SU-DHL-6 (cell line): Measurements from ENCODE around the gene SHC3.

ENCODE experiments used
- H2AFZ ChIP-seq: fragments of 200-600 bp; sonication (generic); 2 replicates; pipeline ENCODE4 v1.6.1; 2014; ENCODE audit warnings: low read depth, mild to moderate bottlenecking, moderate library complexity, mixed read lengths, antibody characterized with exemption, low read length; ENCODE audit not compliant: severe bottlenecking
- H3F3A ChIP-seq: fragments of 200-600 bp; shearing (Covaris generic); 2 replicates; pipeline ENCODE4 v1.6.0; 2016; ENCODE audit warnings: antibody characterized with exemption, mild to moderate bottlenecking; ENCODE audit not compliant: insufficient read depth
- H3K27ac ChIP-seq: fragments of 200-600 bp; sonication (generic); 2 replicates; pipeline ENCODE4 v1.5.1; 2016; ENCODE audit warnings: low read depth, mild to moderate bottlenecking, low read length, moderate library complexity, mixed read lengths
- H3K27me3 ChIP-seq: fragments of 200-600 bp; sonication (generic), shearing (Covaris generic); 2 replicates; pipeline ENCODE4 v1.6.0; 2014; ENCODE audit warnings: mild to moderate bottlenecking, low read length
- H3K36me3 ChIP-seq: fragments of 200-600 bp; sonication (generic); 2 replicates; pipeline ENCODE4 v1.6.1; 2014; ENCODE audit warnings: mild to moderate bottlenecking, low read length, mixed read lengths
- H3K4me2 ChIP-seq: fragments of 300-600, 200-600 bp; shearing (Covaris generic), sonication (generic); 2 replicates; pipeline ENCODE4 v1.6.0; 2014; ENCODE audit warnings: low read length, low read depth, mild to moderate bottlenecking; ENCODE audit not compliant: poor library complexity, severe bottlenecking
- H3K4me3 ChIP-seq: fragments of 200-600 bp; sonication (generic); 2 replicates; pipeline ENCODE4 v1.5.1; 2014; ENCODE audit warnings: antibody characterized with exemption, low read length, mild to moderate bottlenecking, mixed read lengths; ENCODE audit not compliant: insufficient read depth, poor library complexity, severe bottlenecking
- H3K79me2 ChIP-seq: fragments of 200-600 bp; sonication (generic); 2 replicates; pipeline ENCODE4 v1.6.1; 2014; ENCODE audit warnings: mild to moderate bottlenecking, low read length, moderate library complexity; ENCODE audit not compliant: insufficient read depth
- H3K9ac ChIP-seq: fragments of 200-600 bp; sonication (generic); 2 replicates; pipeline ENCODE4 v1.7.0; 2014; ENCODE audit warnings: mild to moderate bottlenecking, low read length
- H3K9me2 ChIP-seq: fragments of 200-600 bp; sonication (generic); replicated peaks from 2 replicates; pipeline ENCODE4 v1.6.1; 2014; ENCODE audit warnings: low read length; ENCODE audit not compliant: insufficient read depth
- H3K9me3 ChIP-seq: fragments of 200-600 bp; sonication (generic); 2 replicates; pipeline ENCODE4 v1.6.1; 2014; ENCODE audit warnings: low read length, mixed read lengths; ENCODE audit not compliant: insufficient read depth
- H4K20me1 ChIP-seq: fragments of 200-600 bp; sonication (generic); 2 replicates; pipeline ENCODE4 v1.6.1; 2014; ENCODE audit warnings: low read depth, mild to moderate bottlenecking, antibody characterized with exemption, low read length, moderate library complexity, mixed read lengths
- CTCF ChIP-seq: fragments of 200-600 bp; sonication (generic); IDR thresholded peaks from one replicate; pipeline ENCODE4 v1.5.1; 2017; ENCODE audit warnings: antibody characterized with exemption, mild to moderate bottlenecking, low read length, moderate library complexity; ENCODE audit not compliant: insufficient read depth, poor library complexity, severe bottlenecking
- EZH2phosphoT487 ChIP-seq: fragments of 200-600 bp; sonication (generic), shearing (Covaris generic); conservative IDR thresholded peaks from 2 replicates; pipeline ENCODE4 v1.6.1; 2018; ENCODE audit warnings: mild to moderate bottlenecking, antibody characterized with exemption, low read length, moderate library complexity, mixed read lengths

The SHC3 gene

GRCh38 chr9:89173072-89173471, 5.5 kb downstream of the SHC3 start:
- Histone ChIP-seq H3K9me3 (no peaks in the 10 kb centered on the region), H3K27ac (no peak overlapping the region), H3K4me2 (no peak overlapping the region), H2AFZ (no peak overlapping the region), H3K9me2 (no peaks in the 10 kb centered on the region), H3F3A (no peaks in the 10 kb centered on the region), H3K79me2 (no peaks in the 10 kb centered on the region), H3K4me3 (no peak overlapping the region), H3K9ac (no peak overlapping the region), H3K27me3 (no peaks in the 10 kb centered on the region), H3K36me3 (no peaks in the 10 kb centered on the region), H4K20me1 (no peaks in the 10 kb centered on the region)
- no peak for TF ChIP-seq EZH2phosphoT487
- no peak for TF ChIP-seq CTCF

GRCh38 chr9:89172398-89172797, 6.2 kb downstream of the SHC3 start:
- Histone ChIP-seq H3K9me2 (no peaks in the 10 kb centered on the region), H3K27me3 (no peaks in the 10 kb centered on the region), H2AFZ (no peak overlapping the region), H3K9me3 (no peaks in the 10 kb centered on the region), H3K9ac (no peak overlapping the region), H3K27ac (no peak overlapping the region), H3K79me2 (no peaks in the 10 kb centered on the region), H4K20me1 (no peaks in the 10 kb centered on the region), H3K4me2 (no peak overlapping the region), H3K4me3 (no peak overlapping the region), H3F3A (no peaks in the 10 kb centered on the region), H3K36me3 (no peaks in the 10 kb centered on the region)
- TF ChIP-seq EZH2phosphoT487 (no peak), CTCF (no peak)

- no peaks in the 10 kb centered on the region for H3K27me3 ChIP-seq
- no peak overlapping the region for H2AFZ ChIP-seq
- H3K9ac ChIP-seq: no peak overlapping the region
- H3K4me3 ChIP-seq: no peak overlapping the region
- no peak overlapping the region for H3K4me2 ChIP-seq
- H3K9me2 ChIP-seq: no peaks in the 10 kb centered on the region
- no peak for TF ChIP-seq CTCF
- no peak for TF ChIP-seq EZH2phosphoT487
- H3F3A ChIP-seq: no peaks in the 10 kb centered on the region
- H4K20me1 ChIP-seq: no peaks in the 10 kb centered on the region
- no peaks in the 10 kb centered on the region for H3K9me3 ChIP-seq
- no peaks in the 10 kb centered on the region for H3K36me3 ChIP-seq
- H3K27ac ChIP-seq: no peak overlapping the region
- no peaks in the 10 kb centered on the region for H3K79me2 ChIP-seq
Measured at GRCh38 chr9:89171693-89172092, 6.9 kb downstream of the SHC3 start.

GRCh38 chr9:89171231-89171630, 7.4 kb downstream of the SHC3 start:
- H2AFZ ChIP-seq: no peak overlapping the region
- H3K9me3 ChIP-seq: no peaks in the 10 kb centered on the region
- no peak overlapping the region for H3K9ac ChIP-seq
- no peak overlapping the region for H3K4me2 ChIP-seq
- no peaks in the 10 kb centered on the region for H3F3A ChIP-seq
- H3K4me3 ChIP-seq: no peak overlapping the region
- H3K79me2 ChIP-seq: no peaks in the 10 kb centered on the region
- no peaks in the 10 kb centered on the region for H3K36me3 ChIP-seq
- no peak overlapping the region for H3K27ac ChIP-seq
- no peaks in the 10 kb centered on the region for H3K9me2 ChIP-seq
- no peak for TF ChIP-seq CTCF
- no peak for TF ChIP-seq EZH2phosphoT487
- H3K27me3 ChIP-seq: no peaks in the 10 kb centered on the region
- no peaks in the 10 kb centered on the region for H4K20me1 ChIP-seq
